ENCODE data around the gene TMEM182. TPM values are rescaled to one million over a fixed set of nuclear protein-coding genes. Genes with fewer than 3 reads are reported as not detected.

Gene TMEM182
- total RNA-seq, 1 donor from 2014 or later, result 6.4 TPM

DNA sequence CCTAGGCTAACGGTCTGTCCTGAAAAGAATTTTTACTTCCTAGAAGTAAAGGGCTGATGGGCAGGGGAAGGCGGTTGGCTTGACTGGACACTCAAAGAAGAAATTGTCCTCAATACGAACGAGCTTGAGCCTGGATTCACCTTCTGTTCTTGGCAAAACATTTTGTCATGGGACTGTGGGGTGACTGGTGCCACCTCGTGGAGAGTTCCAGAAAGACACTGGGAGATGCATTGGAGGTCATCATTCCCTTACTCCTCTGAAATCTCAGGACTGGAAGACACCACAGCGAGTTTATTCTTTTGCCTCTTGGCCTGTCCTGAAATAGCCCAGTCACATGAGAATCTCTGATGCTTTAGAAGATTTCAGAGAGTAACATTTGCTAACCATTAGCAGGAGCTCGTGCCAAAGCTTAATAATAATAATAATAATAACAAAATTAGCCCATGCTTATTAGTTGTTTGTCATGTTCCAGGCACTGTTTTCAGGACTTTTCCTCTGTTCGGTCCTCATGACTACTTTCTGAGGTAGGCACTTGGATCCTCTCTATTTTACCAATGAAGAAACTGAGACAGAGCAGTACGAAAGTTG, 44.5 kb downstream of the TMEM182 start:
- peak; percentile 52 for DNase-seq (ENCODE audit: low spot score, unreplicated experiment)
- TF ChIP-seq, protein P1, sequence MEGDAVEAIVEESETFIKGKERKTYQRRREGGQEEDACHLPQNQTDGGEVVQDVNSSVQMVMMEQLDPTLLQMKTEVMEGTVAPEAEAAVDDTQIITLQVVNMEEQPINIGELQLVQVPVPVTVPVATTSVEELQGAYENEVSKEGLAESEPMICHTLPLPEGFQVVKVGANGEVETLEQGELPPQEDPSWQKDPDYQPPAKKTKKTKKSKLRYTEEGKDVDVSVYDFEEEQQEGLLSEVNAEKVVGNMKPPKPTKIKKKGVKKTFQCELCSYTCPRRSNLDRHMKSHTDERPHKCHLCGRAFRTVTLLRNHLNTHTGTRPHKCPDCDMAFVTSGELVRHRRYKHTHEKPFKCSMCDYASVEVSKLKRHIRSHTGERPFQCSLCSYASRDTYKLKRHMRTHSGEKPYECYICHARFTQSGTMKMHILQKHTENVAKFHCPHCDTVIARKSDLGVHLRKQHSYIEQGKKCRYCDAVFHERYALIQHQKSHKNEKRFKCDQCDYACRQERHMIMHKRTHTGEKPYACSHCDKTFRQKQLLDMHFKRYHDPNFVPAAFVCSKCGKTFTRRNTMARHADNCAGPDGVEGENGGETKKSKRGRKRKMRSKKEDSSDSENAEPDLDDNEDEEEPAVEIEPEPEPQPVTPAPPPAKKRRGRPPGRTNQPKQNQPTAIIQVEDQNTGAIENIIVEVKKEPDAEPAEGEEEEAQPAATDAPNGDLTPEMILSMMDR (IDR thresholded peaks at IDR 0.05; ENCODE audit: unreplicated experiment), result peak; percentile 83
- peaks cover 26% of the 10 kb centered on the region for H3K36me3 Mint-ChIP-seq (ENCODE audit: insufficient read depth)
- no peak overlapping the region for H3K4me3 Mint-ChIP-seq (ENCODE audit: low read depth)
- no peaks in the 10 kb centered on the region for H3K4me1 Mint-ChIP-seq (ENCODE audit: low read depth)
- H3K27ac Mint-ChIP-seq, result peak overlapping the region; percentile 37
- no peaks in the 10 kb centered on the region for H3K27me3 Mint-ChIP-seq
- H3K9me3 Mint-ChIP-seq (ENCODE audit: low read depth), result peaks cover 13% of the 10 kb centered on the region

DNA sequence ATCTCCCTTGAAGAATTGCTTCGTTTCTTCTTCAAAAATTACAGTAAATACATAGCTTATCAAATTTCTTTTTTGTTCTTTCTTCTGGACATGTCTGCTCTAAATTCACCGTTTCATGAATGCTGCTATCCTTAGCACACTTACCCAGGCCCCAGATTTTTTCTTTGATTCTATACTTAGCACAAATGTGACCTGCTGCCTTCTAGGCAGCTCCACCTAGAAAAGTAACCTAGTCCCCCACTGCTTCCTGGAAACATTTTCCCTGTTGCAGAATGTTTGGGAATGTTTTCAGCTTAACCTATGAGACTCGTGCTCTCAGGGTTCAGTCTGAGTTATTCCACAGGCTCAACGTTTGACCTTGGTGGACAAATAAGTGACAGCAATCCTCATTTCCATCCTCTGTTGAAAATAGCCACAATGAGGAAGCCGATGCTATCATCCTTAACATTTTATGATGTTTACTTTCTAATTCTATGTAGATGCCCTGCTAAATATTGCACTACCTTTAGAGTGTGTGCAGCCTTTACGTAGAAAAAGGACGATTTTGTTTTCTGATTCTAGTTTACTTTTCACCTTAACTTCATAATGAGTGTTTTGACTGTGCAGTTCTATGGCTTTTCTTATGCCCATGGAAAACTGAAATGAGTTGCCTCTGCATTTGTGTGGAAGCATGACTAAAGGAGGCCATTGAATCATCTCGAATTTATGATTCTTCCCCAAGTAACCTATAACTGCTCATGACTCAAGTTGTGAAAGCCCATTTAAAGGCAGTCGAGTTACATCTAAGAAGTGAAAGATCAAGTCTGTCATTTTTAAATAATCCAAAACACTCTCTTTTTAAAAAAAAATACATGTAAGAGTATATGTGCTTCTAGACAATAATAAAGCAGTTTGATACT, 47.7 kb downstream of the TMEM182 start:
- TF ChIP-seq, protein P1 (IDR thresholded peaks at IDR 0.05; ENCODE audit: unreplicated experiment), result no peak
- Mint-ChIP-seq H3K9me3 (ENCODE audit: low read depth) (no peaks in the 10 kb centered on the region), H3K4me1 (ENCODE audit: low read depth) (no peaks in the 10 kb centered on the region), H3K27ac (no peak overlapping the region), H3K4me3 (ENCODE audit: low read depth) (no peak overlapping the region), H3K36me3 (ENCODE audit: insufficient read depth) (peaks cover 5% of the 10 kb centered on the region), H3K27me3 (no peaks in the 10 kb centered on the region)
- DNase-seq (ENCODE audit: low spot score, unreplicated experiment), result no peak

DNA sequence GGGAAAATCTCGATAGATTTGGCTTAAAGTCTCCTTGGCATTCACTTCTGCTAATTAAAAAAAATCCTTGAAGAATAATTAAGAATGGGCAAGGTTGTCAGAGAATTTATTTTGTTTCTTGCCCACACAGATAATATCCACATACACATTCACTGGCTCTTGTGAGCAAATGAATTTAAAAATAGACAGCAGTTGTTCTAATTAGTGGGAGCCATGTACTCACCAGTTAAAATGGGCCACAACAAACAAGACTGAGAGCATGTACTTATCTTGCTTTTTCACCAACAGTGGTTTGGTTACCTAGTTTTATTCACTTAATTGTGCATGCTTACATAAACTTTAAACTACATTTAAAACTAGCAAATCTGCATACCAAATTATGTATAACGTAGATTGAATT, 53.5 kb downstream of the TMEM182 start:
- Mint-ChIP-seq H3K36me3 (ENCODE audit: insufficient read depth) (no peaks in the 10 kb centered on the region), H3K27ac (no peak overlapping the region), H3K9me3 (ENCODE audit: low read depth) (no peaks in the 10 kb centered on the region), H3K4me1 (ENCODE audit: low read depth) (no peaks in the 10 kb centered on the region), H3K4me3 (ENCODE audit: low read depth) (no peak overlapping the region), H3K27me3 (no peaks in the 10 kb centered on the region)
- TF ChIP-seq, protein P1 (IDR thresholded peaks at IDR 0.05; ENCODE audit: unreplicated experiment), result no peak
- DNase-seq (ENCODE audit: low spot score, unreplicated experiment), result no peak

DNA sequence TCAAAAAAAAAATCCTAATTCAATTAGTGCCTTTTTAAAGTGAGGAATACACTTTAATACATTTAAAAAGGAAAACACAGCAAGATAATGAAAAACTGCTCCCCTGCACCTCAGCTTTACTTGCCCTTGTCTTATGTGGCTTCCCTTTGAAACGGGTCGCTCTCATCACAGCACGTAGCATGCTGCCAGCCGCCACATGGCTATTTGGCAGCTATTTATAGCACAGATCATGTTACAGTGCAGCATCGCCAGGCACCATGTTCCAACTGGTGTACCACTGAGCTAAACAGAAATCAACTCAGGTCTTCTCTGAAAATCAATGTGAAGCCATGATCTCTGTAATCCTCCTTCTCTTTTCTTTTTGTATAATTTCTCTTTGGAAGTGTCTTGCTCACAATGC, 65.1 kb downstream of the TMEM182 start:
- no peak for DNase-seq (ENCODE audit: low spot score, unreplicated experiment)
- no peak overlapping the region for H3K27ac Mint-ChIP-seq
- H3K4me1 Mint-ChIP-seq (ENCODE audit: low read depth), result peaks cover 4% of the 10 kb centered on the region
- no peaks in the 10 kb centered on the region for H3K36me3 Mint-ChIP-seq (ENCODE audit: insufficient read depth)
- no peak overlapping the region for H3K4me3 Mint-ChIP-seq (ENCODE audit: low read depth)
- no peaks in the 10 kb centered on the region for H3K9me3 Mint-ChIP-seq (ENCODE audit: low read depth)
- no peaks in the 10 kb centered on the region for H3K27me3 Mint-ChIP-seq
- TF ChIP-seq, protein P1 (IDR thresholded peaks at IDR 0.05; ENCODE audit: unreplicated experiment), result no peak

DNA sequence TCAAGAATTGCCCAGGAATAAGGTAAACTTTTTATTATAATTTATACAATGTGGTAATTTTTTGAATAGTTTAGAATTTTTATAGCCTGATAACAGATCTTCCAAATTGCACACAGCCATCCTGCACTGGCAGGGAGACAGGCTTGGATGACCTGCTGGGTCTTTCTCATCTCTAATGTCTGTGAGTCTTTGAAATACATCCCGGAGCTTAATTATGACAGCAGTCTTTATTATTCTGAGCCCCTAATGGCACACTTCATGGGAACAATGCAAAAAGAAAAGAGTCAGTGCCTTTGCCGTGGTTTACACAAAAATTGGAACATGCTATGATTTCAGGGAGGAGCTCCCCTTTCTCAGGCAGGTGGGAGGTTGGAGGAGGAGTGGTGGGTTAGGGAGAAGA, 71.0 kb downstream of the TMEM182 start:
- no peaks in the 10 kb centered on the region for H3K27me3 Mint-ChIP-seq
- no peak for DNase-seq (ENCODE audit: low spot score, unreplicated experiment)
- H3K27ac Mint-ChIP-seq, result no peak overlapping the region
- H3K36me3 Mint-ChIP-seq (ENCODE audit: insufficient read depth), result no peaks in the 10 kb centered on the region
- H3K9me3 Mint-ChIP-seq (ENCODE audit: low read depth), result no peaks in the 10 kb centered on the region
- no peaks in the 10 kb centered on the region for H3K4me1 Mint-ChIP-seq (ENCODE audit: low read depth)
- TF ChIP-seq, protein P1 (IDR thresholded peaks at IDR 0.05; ENCODE audit: unreplicated experiment), result no peak
- no peak overlapping the region for H3K4me3 Mint-ChIP-seq (ENCODE audit: low read depth)
